ENCODE data around the gene SLFN12L. TPM values are rescaled to one million over a fixed set of nuclear protein-coding genes. Genes with fewer than 3 reads are reported as not detected.

The SLFN12L gene
- total RNA-seq, 1 experiment from 2014 or later: 0.13 TPM

- no peak for TF ChIP-seq CREB1 (CRISPR knock-in tag; IDR thresholded peaks at IDR 0.05)
- TF ChIP-seq ZNF263 (CRISPR knock-in tag; IDR thresholded peaks at IDR 0.05; ENCODE audit: low read depth): no peak
- no peak for TF ChIP-seq MAX (CRISPR knock-in tag; IDR thresholded peaks at IDR 0.05)
- no peak for TF ChIP-seq GABPB1 (CRISPR knock-in tag; IDR thresholded peaks at IDR 0.05)
- TF ChIP-seq ATF2 (CRISPR knock-in tag; IDR thresholded peaks at IDR 0.05; ENCODE audit: borderline replicate concordance, low read depth): no peak
- no peak for TF ChIP-seq AR (CRISPR knock-in tag; IDR thresholded peaks at IDR 0.05)
These were observed 90.0 kb downstream of the SLFN12L start (continued) for GRCh38 chr17:35447499-35447898.

- ATAC-seq: no peak
- peaks cover 93% of the 10 kb centered on the region for H3K27me3 Mint-ChIP-seq (ENCODE audit: low read depth)
- TF ChIP-seq NR1H2 (CRISPR knock-in tag; IDR thresholded peaks at IDR 0.05): no peak
- ChIA-PET POLR2A (no interaction called here), CTCF (interaction anchor here (0.6 to 1.0 kb wide), 2 partner anchors 101 to 1495 kb away, joined by 3 read pairs; no protein-coding TSS in a partner anchor)
- no peaks in the 10 kb centered on the region for H3K9me3 Mint-ChIP-seq
- peaks cover 31% of the 10 kb centered on the region for H3K4me1 Mint-ChIP-seq
- no peak overlapping the region for H3K4me3 Mint-ChIP-seq
- no peak overlapping the region for H3K27ac Mint-ChIP-seq
- no peaks in the 10 kb centered on the region for H3K36me3 Mint-ChIP-seq
- no peak for DNase-seq (ENCODE audit: low spot score)
These were observed 99.0 kb downstream of the SLFN12L start for GRCh38 chr17:35438433-35438832.

- Mint-ChIP-seq H3K4me3 (peak overlapping the region; percentile 91), H3K27ac (peak overlapping the region; percentile 98), H3K36me3 (no peaks in the 10 kb centered on the region), H3K4me1 (peaks cover 76% of the 10 kb centered on the region), H3K27me3 (ENCODE audit: low read depth) (peaks cover 91% of the 10 kb centered on the region), H3K9me3 (no peaks in the 10 kb centered on the region)
- peak; percentile 79 for DNase-seq (ENCODE audit: low spot score)
- ChIA-PET POLR2A (interaction anchor here (0.9 to 2.0 kb wide), 2 partner anchors 9 to 15 kb away, joined by 3 to 32 read pairs; partner anchors contain the start of gene SLFN13), CTCF (interaction anchor here (0.5 to 2.7 kb wide), 8 partner anchors 14 to 122 kb away, joined by 3 to 13 read pairs (median 6); partner anchors contain the start of gene SLFN13)
- TF ChIP-seq TEAD1 (CRISPR knock-in tag; IDR thresholded peaks at IDR 0.05) (peak; percentile 94; the same call in 1 of the 2 replicates), TEAD4 (CRISPR knock-in tag; IDR thresholded peaks at IDR 0.05) (peak; percentile 41; the same call in 1 of the 2 replicates), SP1 (CRISPR knock-in tag; conservative IDR thresholded peaks at IDR 0.05) (peak; percentile 4), JUN (CRISPR knock-in tag; IDR thresholded peaks at IDR 0.05) (peak; percentile 79; the same call in 1 of the 2 replicates), USF1 (CRISPR knock-in tag; IDR thresholded peaks at IDR 0.05) (no peak)
- peak; percentile 80 for ATAC-seq
These were observed 104.2 kb downstream of the SLFN12L start for GRCh38 chr17:35433075-35433894.

All from WTC11 (cell line).